OCI-LY3 (cell line): Measurements from ENCODE around the gene EMX1.

Experiments used
- EZH2phosphoT487 ChIP-seq: fragments of 200-600 bp; shearing (Covaris generic); IDR thresholded peaks from 2 replicates; pipeline ENCODE4 v1.6.1; 2018; ENCODE audit warnings: antibody characterized with exemption, mixed run types, low read depth
- TF ChIP-seq, protein P1 (sequence below): fragments of 200-600, 300-600 bp; sonication (generic); IDR thresholded peaks from 2 replicates; pipeline ENCODE4 v1.5.1; 2014; ENCODE audit warnings: antibody characterized with exemption, low read length, low read depth

DNA sequence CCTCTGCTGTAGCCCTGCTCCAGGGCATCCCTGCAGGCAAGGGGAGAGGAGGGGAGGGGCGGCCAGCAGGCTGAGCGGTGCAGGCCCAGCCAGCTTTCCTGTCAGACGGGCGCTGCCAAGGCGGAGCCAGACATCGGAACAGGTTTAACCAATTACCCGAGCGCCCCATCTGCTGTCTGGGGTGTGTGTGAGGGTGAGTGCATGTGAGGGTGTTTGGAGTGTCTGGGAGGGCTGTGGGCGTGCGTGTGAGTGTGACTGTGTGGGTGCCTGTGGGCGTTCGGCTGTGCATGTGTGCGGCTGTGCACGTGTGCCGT, 20.0 kb downstream of the EMX1 start:
- TF ChIP-seq, protein P1, sequence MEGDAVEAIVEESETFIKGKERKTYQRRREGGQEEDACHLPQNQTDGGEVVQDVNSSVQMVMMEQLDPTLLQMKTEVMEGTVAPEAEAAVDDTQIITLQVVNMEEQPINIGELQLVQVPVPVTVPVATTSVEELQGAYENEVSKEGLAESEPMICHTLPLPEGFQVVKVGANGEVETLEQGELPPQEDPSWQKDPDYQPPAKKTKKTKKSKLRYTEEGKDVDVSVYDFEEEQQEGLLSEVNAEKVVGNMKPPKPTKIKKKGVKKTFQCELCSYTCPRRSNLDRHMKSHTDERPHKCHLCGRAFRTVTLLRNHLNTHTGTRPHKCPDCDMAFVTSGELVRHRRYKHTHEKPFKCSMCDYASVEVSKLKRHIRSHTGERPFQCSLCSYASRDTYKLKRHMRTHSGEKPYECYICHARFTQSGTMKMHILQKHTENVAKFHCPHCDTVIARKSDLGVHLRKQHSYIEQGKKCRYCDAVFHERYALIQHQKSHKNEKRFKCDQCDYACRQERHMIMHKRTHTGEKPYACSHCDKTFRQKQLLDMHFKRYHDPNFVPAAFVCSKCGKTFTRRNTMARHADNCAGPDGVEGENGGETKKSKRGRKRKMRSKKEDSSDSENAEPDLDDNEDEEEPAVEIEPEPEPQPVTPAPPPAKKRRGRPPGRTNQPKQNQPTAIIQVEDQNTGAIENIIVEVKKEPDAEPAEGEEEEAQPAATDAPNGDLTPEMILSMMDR, result no peak
- no peak for TF ChIP-seq EZH2phosphoT487
